ENCODE results near the gene ALX3.
A peak's percentile ranks its signal among the peaks of the same experiment; 100 is the strongest.
"Not testable (repeated sequence)": the region's sequence is repeated elsewhere in the genome, so short reads cannot be mapped to it uniquely, and the experiment has no call there.

The ALX3 gene

DNA sequence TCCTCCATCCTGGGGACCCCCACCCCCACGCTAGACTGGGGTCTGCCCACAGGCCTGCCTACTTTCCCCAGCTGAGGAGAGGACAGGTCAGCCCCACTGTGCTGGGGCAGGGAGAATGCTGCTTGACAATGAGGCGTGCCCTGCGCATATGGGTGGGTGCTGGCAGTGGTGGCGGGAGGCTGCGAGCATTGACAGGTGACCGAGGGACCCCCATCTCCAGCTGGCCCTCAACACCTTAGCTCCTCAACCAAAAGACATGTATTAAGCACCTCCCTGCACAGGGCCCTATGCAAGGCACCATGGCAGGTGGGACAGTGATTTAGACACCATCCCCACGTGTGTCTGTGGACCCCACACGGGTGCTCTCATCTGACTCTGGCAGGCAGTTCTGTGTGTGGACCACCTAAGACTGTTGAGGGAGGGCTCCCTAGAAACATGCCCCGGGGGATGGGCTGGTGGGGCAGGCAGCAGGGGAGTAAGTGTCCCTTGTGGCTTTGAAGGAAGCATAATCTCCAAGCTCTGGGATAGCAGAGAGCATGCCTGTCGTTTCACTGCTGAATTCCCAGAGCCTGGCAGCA is 18.4 kb upstream of the ALX3 start:
- no peak for DNase-seq

DNA sequence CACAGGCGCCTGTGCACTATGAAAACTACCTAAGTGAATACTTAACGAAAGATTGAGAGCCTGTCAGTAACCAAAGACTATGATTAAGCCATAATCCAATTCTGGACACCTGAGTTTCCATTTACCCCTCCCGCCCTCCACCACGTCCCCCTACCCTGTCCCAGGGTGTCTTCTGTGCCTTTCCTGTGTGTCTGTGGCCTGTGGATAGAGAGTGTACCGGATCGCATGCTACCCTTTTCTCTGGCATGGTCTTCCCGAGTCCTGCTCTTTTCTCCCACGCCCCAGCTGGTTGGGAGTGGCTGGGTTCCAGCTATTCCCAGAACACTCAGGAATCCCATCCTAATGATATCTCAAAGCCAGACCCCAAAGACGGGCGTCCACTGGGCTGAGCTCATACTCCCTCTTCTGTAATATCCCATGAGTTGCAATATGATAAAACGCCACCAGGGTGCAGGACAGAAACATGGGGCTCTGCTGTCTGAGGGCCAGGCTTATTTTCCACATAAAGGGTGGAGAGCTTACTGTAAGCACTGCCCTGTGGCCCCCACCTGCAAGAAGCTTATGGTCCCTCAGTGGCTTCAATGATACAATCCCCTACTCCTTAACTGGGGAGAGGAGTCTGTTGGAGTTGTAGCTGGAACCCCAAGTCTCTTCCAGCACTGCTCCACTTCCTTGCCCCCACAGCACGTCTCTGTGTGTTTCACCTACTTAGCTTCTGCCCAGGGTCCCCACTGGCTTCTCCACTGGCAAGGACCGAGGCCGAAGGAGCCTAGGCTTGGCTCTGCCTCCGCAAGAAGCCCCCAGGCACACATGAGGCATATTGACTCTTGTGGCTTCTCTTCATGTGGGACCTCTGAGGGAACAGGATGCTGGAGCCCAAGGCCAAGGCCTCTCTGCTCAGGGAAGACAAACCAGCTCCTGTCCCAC is 17.6 kb upstream of the ALX3 start:
- DNase-seq, result peak; percentile 72

DNA sequence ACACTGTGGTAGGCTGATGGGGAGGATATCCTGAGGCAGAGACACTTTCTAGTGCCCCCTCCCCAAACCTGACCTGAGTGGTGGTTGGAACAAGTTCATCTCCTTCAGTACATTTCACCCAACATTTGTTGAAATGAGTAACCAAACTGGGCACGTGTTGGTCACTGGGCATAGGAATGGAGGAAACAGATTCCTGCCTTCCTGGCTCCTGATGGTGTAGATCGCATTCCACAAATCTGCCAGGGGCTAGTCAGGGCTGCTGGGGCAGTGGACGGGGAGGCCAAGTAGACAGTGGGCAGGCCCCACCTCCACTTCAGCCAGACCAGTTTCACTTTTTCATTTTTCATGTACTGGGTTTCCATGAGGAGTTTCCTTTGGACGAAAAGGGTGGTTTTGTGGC is 16.5 kb upstream of the ALX3 start:
- no peak for DNase-seq

- DNase-seq, result no peak
These were observed 15.2 kb upstream of the ALX3 start for GRCh38 chr1:110085671-110086070.

GRCh38 chr1:110084227-110085078 is 14.0 kb upstream of the ALX3 start:
- no peak for DNase-seq

GRCh38 chr1:110083866-110084226 is 13.4 kb upstream of the ALX3 start:
- no peak for DNase-seq

DNA sequence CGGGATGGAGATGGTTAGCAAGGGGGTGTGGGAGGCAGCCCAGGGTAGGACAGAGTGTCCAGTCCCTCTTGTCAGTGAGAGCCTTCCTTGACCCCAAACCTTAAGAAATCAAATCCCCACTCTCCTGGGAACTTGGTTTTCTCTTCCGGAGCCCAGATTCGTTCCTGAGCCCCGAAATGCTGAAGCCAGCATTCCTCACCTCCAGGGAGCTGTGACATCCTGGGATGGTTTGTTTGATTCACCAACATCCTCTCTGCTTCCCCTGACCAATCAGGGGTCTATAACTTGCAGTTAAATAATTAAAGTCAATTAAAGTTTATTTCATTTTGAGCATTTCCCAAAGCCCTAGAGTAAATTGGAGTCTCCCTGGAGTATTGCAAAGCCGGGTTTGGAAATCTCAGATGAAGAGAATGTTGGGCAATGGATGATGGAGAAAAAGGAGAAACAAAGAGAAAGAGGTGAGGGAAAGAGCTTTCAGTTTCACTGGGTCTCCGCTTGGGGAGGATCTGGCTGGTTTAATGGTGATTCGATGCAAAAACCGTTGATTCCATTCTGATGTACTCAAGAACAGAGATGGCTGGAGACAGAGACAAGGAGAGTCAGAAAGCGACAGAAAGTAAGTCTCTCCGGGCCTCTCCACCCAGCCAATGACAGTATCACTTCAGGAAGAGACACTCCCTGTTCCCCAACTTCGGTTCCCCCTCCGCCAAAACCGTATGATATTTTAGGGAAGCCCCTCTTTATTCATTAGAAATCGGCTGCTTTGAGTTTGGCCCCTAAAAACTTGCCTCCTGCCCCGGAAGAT is 12.8 kb upstream of the ALX3 start:
- DNase-seq, result no peak

DNA sequence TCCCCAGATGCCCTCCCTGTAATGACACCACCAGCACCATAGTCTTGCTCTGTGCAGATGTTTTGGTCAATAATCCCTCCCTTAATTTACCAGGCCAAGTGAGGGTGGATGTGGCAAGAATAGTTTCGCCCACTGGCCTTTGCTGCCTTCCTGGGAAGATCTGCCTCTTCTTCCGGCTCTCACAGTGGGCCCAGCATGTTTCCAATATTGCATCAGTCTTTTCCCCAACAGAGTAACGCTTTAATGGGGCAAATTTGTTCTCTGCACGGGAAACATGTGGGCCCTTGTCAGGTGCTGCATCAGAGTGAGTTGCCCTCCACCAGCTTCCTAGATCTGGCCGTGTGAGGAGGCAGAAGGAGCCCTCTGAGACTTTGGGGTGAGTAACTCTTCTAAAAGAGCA is 12.0 kb upstream of the ALX3 start:
- DNase-seq, result no peak

GRCh38 chr1:110081061-110081460 is 10.6 kb upstream of the ALX3 start:
- DNase-seq, result no peak

- DNase-seq, result not testable (repeated sequence)
These were observed 9.5 kb upstream of the ALX3 start for GRCh38 chr1:110079995-110080394.

GRCh38 chr1:110076789-110077500 is 6.5 kb upstream of the ALX3 start:
- DNase-seq, result no peak

DNA sequence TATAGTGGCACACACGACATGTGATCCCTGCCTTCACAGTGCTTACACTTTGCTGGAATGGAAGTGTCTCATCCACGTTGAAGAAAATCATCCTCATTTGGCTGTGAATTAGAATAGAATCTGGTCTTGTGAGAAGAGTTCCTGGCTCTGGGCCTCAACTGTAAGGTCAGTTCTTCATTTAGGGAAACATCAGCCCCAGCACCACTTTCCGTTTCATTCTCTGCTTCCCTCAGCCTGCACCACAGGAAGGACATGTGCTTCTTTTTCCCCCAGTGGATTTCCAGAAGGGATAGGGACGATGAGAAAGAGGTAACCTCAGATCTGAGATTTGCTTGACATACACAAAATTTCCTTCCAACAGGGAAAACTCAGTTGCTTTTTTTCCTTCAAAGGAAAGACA is 3.7 kb upstream of the ALX3 start:
- no peak for DNase-seq

GRCh38 chr1:110070282-110070669 is 196 bp downstream of the ALX3 start:
- DNase-seq, result no peak

- DNase-seq, result no peak
These were observed 829 bp downstream of the ALX3 start for GRCh38 chr1:110069404-110070281.

DNA sequence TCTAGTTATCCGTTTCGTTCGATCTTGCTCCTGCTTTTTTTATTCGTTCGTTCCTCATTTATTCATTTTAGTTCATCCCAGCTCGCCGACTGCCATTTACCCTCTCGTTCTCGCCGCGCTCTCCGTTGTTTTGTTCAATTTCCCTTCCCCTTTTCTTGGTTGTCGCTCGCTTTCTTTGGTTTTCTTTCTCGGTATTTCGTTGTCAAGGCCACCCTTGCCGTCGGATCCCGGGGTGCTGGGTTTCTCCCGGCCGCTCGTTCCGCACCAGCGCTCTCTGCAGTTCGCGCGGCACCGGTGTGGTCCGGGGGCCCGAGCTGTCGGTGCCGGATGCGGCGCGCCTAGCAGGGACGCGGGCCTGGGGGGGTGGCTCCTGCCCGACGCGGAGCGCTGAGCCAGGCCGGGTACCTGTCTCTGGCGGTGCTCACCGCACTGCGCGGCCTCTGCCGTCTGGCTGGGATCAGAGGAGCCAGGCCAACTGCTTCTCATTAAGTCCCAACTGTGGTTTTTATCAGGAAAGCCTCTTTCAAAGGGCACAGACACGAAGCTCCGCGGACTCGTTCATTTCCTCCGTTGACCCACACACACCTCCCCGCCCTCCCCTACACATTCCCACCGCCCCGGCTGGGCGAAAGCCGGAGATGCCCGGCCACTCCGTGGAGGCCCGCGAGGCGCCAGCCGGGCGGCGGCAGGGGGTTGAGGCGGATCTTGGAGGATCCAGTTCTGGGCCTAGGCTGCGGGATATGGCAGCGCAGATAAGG is 1.6 kb downstream of the ALX3 start:
- DNase-seq, result no peak

- no peak for DNase-seq
These were observed 2.4 kb downstream of the ALX3 start for GRCh38 chr1:110067893-110068645.

- DNase-seq, result no peak
These were observed 3.0 kb downstream of the ALX3 start for GRCh38 chr1:110067479-110067892.

DNA sequence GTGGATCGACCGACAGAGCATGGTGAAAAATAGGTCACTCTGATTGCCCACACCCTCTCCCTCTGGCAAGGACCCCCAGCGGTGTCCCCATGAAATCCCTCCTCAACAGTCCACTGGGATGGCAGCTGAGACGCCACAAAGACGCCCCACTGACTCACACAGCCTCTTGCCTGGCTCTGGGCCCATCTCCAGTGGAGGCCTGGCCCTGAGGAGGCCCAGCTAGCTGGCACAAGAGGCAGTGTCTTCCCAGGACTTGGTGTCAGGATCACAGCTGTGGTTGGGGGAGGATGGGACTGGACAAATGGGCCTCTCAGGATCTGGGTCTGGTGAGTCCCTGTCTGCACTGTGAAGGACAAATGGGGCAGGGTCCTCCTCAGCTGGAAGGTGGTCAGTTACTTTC is 4.6 kb downstream of the ALX3 start:
- DNase-seq, result no peak

DNA sequence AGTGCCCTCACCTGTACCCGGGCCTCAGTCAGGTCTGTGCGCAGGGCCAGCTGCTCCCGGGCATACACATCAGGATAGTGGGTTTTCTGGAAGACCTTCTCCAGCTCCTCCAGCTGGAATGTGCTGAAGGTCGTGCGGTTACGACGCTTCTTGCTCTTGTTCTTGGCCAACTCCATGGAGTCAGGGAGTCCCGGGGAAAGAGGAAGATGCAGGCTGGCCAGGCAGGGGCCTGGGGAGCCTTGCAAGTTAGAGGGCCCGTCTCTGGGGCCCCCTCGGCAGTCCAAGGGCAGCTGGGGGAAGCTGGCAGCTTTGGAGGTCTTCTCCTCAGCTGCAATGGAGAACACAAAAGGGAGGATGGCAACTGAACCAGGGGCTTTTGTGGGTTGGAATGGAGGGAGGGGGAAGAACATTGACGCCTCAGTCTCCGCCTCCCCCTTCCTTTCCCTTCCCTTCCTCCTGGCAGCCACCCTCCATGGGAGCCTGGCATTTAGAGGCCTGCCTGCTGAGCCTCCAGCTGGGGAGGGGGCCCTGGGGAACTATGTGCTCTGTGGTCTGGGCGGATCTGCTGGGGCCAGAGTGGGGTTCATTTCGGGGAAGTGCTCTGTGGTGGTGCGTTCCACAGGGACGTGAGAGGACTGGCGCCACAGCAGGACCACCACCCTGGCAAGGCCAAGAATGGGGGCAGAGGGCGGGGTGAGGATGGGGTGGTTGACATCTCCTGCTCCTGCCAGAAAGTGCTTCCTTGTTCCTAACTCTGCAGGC is 5.7 kb downstream of the ALX3 start:
- no peak for DNase-seq
